MM.1S (cell line): ENCODE measurements around the gene CLASP1.

Experiments used
- CTCF ChIP-seq: fragments of 300-600 bp; sonication (generic); IDR thresholded peaks from 2 replicates; pipeline ENCODE4 v1.5.1; 2016; ENCODE audit warnings: antibody characterized with exemption, low read length, mixed read lengths
- EZH2 ChIP-seq: fragments of 300-600 bp; sonication (generic); optimal IDR thresholded peaks from 2 replicates; pipeline ENCODE3; 2017; ENCODE audit warnings: low read depth, mild to moderate bottlenecking, antibody characterized with exemption, low read length, mixed read lengths
- EZH2phosphoT487 ChIP-seq: fragments of 300-600 bp; sonication (generic); IDR thresholded peaks from 2 replicates; pipeline ENCODE4 v1.6.1; 2018; ENCODE audit warnings: antibody characterized with exemption, low read length

- TF ChIP-seq CTCF, result no peak
- TF ChIP-seq EZH2, result no peak
- TF ChIP-seq EZH2phosphoT487, result no peak
Measured at GRCh38 chr2:121377646-121378045, 271.6 kb downstream of the CLASP1 start.
